ENCODE results near the gene SFRP5. TPM values are rescaled to one million over a fixed set of nuclear protein-coding genes. Genes with fewer than 3 reads are reported as not detected.

SFRP5 gene
- total and polyA plus RNA-seq, 10 of the 15 experiments (the other 5 are each of a cell fraction or from before 2014, with no cell fraction given), result not detected

DNA sequence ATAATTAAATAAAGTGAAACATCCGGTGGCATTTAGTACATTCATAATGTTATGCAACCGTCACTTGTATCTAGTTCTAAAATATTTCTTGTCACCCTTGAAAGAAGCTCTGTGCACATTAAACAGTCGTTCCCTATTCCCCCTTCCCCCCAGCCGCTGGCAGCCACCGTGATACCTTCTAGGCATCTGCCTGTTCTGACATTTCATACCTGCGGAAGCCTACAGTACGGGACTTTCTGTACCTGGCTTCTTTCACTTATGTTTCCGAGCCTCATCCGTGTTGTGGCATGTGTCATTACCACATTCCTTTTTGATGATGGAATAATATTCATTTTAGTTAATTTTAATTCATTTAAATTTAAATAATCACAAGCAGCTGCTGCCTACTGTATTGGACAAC, 13.9 kb upstream of the SFRP5 start:
- H3K27me3 ChIP-seq (replicated peaks in 1 of 2; ENCODE audit: control insufficient read depth in 2 of 2, insufficient read depth in 2 of 2, low read length in 1 of 2), result peaks cover 0 to 3% of the 10 kb centered on the region in 2 experiments; a peak in 1 of 4 replicates
- H3K9me3 ChIP-seq (replicated peaks; ENCODE audit: control insufficient read depth, insufficient read depth, low read length), result no peaks in the 10 kb centered on the region
- WGBS (ENCODE audit: insufficient coverage, insufficient replicate concordance, low lambda C conversion rate, missing lambda C conversion rate), result 42% methylated on average over 9 of the region's 9 CpGs
- no peaks in the 10 kb centered on the region for H3K4me1 ChIP-seq (ENCODE audit: control insufficient read depth, insufficient read depth, low read length)
- BruUV-seq (replicated peaks), result no TSS peak
- ChIA-PET POLR2A (no interaction called here), SMC1A (ENCODE audit: uncharacterized antibody, unreplicated experiment) (no interaction called here), CTCF (interaction anchor here (0.9 to 1.1 kb wide), 3 partner anchors 10 to 256 kb away, joined by 3 read pairs; no protein-coding TSS in a partner anchor), RAD21 (ENCODE audit: unreplicated experiment) (no interaction called here)
- H2AFZ ChIP-seq (ENCODE audit: control insufficient read depth, low read depth, low read length), result no peak overlapping the region
- FAIRE-seq, result no peak
- intact Hi-C loops (cut with micrococcal nuclease; ENCODE audit: unreplicated experiment), result no loop called here
- in situ Hi-C loops (cut with MboI), result no loop called here
- no peaks in the 10 kb centered on the region for H3K36me3 ChIP-seq (ENCODE audit: control insufficient read depth in 2 of 2, insufficient read depth in 2 of 2, low read length in 1 of 2)
- no peaks in the 10 kb centered on the region for H3K79me2 ChIP-seq (ENCODE audit: control insufficient read depth, insufficient read depth, low read length)
- DNase-seq (ENCODE audit: low read depth, low spot score), result no peak
- H3K27ac ChIP-seq (ENCODE audit: control insufficient read depth, insufficient read depth), result no peak overlapping the region
- no peak for TF ChIP-seq RBBP5 (conservative IDR thresholded peaks at IDR 0.05)
- TF ChIP-seq FOS (IDR thresholded peaks at IDR 0.05; ENCODE audit: borderline replicate concordance, extremely low read depth, insufficient read length), result no peak
- no peak for TF ChIP-seq ZBTB33 (IDR thresholded peaks at IDR 0.05)
- TF ChIP-seq E4F1 (IDR thresholded peaks at IDR 0.05; ENCODE audit: borderline replicate concordance, partially characterized antibody), result no peak
- TF ChIP-seq MTA3 (IDR thresholded peaks at IDR 0.05; ENCODE audit: borderline replicate concordance, low read length), result no peak
- H3K9ac ChIP-seq (ENCODE audit: control insufficient read depth, insufficient read depth, low read length), result no peak overlapping the region
- H3K4me3 ChIP-seq, result no peak overlapping the region
- H4K20me1 ChIP-seq (ENCODE audit: control insufficient read depth, insufficient read depth), result no peaks in the 10 kb centered on the region
- H3K4me2 ChIP-seq (ENCODE audit: control insufficient read depth, insufficient read depth), result no peak overlapping the region
- ATAC-seq, result no peak
